Measurements from ENCODE around the gene TNPO2.

- TF ChIP-seq CTCF (IDR thresholded peaks at IDR 0.05; ENCODE audit: insufficient read depth, low read length) (no peak), POLR2AphosphoS5 (IDR thresholded peaks at IDR 0.05; ENCODE audit: low read depth) (no peak), GABPA (IDR thresholded peaks at IDR 0.05; ENCODE audit: low read depth) (no peak), REST (IDR thresholded peaks at IDR 0.05; ENCODE audit: insufficient replicate concordance, low read depth) (no peak)
Measured at GRCh38 chr19:12726988-12727316, 3.2 kb upstream of the TNPO2 start.
